Natural killer cell (primary cell): Measurements from ENCODE around the gene CEP128. TPM values are rescaled to one million over a fixed set of nuclear protein-coding genes. Genes with fewer than 3 reads are reported as not detected.

Experiments used
- ATAC-seq, 3 donors: fragments of 150-1000 bp in 2 of 3; fragments of 200-7000 bp in 1 of 3; cut with Tn5 transposase; 1 replicate in 1 of 3; 2 replicates in 2 of 3; pipeline ENCODE4 v1.10.0; 2021; ENCODE audit warnings: mild to moderate bottlenecking in 2 of 3, moderate library complexity in 2 of 3
- DNase-seq, 2 donors: peaks; one replicate each; pipeline versions ENCODE4 v3.0.0 to v3.0.0-alpha.2; 2013 to 2021; ENCODE audit warnings: mixed read lengths in 1 of 2
- H3K27ac ChIP-seq: one replicate; pipeline ENCODE4 v1.5.1; 2013; ENCODE audit warnings: mild to moderate bottlenecking, low read length
- H3K27me3 ChIP-seq: one replicate; pipeline ENCODE4 v1.6.1; 2013; ENCODE audit warnings: low read length; ENCODE audit not compliant: control insufficient read depth, insufficient read depth
- H3K36me3 ChIP-seq: one replicate; pipeline ENCODE4 v1.6.1; 2013; ENCODE audit warnings: low read length; ENCODE audit not compliant: control insufficient read depth, insufficient read depth
- H3K4me1 ChIP-seq: one replicate; pipeline ENCODE4 v1.6.1; 2013; ENCODE audit warnings: low read length; ENCODE audit not compliant: control insufficient read depth, insufficient read depth
- H3K4me3 ChIP-seq: one replicate; pipeline ENCODE4 v1.5.1; 2013; ENCODE audit warnings: low read length
- H3K9me3 ChIP-seq: one replicate; pipeline ENCODE4 v1.6.1; 2013; ENCODE audit warnings: low read length; ENCODE audit not compliant: control insufficient read depth, insufficient read depth
- H3K27ac Mint-ChIP-seq, 2 donors: one replicate each; pipeline ENCODE4 v1.8.0; 2022; ENCODE audit warnings: mild to moderate bottlenecking in 2 of 2, mixed read lengths in 2 of 2, moderate library complexity in 1 of 2
- H3K27me3 Mint-ChIP-seq, 2 donors: one replicate each; pipeline ENCODE4 v1.8.0; 2022; ENCODE audit warnings: low read depth in 2 of 2, mixed read lengths in 2 of 2
- H3K36me3 Mint-ChIP-seq: one replicate; pipeline ENCODE4 v1.8.0; 2022; ENCODE audit warnings: mixed read lengths
- H3K4me1 Mint-ChIP-seq, 2 donors: one replicate each; pipeline ENCODE4 v1.8.0; 2022; ENCODE audit warnings: mixed read lengths in 2 of 2
- H3K4me3 Mint-ChIP-seq: one replicate; pipeline ENCODE4 v1.8.0; 2022; ENCODE audit warnings: mild to moderate bottlenecking, moderate library complexity, mixed read lengths
- H3K9me3 Mint-ChIP-seq, 2 donors: one replicate each; pipeline ENCODE4 v1.8.0; 2022; ENCODE audit warnings: mixed read lengths in 2 of 2
- WGBS: methylation state at CpG from one replicate; pipeline ENCODE4 v1.1.7; 2013; ENCODE audit warnings: missing lambda C conversion rate; ENCODE audit not compliant: insufficient coverage; 5-methylcytosine and 5-hydroxymethylcytosine counted together
- intact Hi-C: fragments of 100-400 bp; cut with micrococcal nuclease; formaldehyde crosslinking; loops from one replicate; pipeline ENCODE4 v1.14.2; 2022
- total RNA-seq, 4 donors: library from RNA; stranded (reverse); fragments of 120-200 nt in 1 of 4; gene quantifications; one replicate each; pipeline versions ENCODE4 v1.2.3 to v1.2.4, GENCODE V29; 2013 to 2022
- TF ChIP-seq, protein P1 (sequence below): fragments of 200-600 bp; IDR thresholded peaks from one replicate; pipeline ENCODE4 v1.8.0; 2022; ENCODE audit warnings: antibody characterized with exemption

The CEP128 gene
- total RNA-seq, 3 donors from 2014 or later (not counting 1 experiment from before 2014, with no cell fraction given), result 14.4 to 16.7 (median 15.6) TPM

DNA sequence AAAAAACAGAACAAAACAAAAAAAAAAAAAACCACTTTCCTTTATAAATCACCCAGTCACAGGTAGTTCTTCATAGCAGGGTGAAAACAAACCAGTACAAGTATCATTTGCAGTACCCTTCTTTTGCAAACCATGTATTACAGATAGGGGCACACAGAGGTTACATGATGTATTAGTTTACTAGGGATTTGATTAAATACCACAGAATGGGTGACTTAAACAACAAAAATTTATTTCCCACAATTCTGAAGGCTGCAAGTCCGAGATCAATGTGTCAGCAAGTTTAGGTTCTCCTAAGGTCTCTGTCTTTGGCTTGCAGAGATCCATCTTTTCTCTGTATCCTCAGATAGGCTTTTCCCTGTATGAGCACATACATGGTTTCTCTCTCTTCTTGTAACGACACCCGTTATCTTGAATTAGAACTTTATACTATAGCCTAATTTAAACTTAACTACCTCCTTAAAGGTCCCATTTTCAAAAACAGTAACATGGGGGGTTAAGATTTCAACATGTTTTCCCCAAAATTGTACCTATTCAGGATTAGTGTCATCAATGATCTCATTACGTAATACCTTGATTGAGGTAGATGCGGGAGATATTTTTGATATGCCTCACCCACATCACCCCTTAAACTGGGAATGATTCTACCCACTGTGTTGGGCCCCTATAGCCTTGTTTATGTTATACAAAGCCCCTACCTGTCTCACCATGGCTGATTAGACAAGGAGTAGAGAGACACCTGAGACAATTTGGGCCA, 3.5 kb upstream of the CEP128 start:
- ATAC-seq, result no peak
- no peaks in the 10 kb centered on the region for H3K9me3 Mint-ChIP-seq
- Histone ChIP-seq H3K4me1 (peaks cover 13% of the 10 kb centered on the region), H3K27ac (no peak overlapping the region), H3K4me3 (no peak overlapping the region), H3K27me3 (no peaks in the 10 kb centered on the region), H3K9me3 (no peaks in the 10 kb centered on the region), H3K36me3 (no peaks in the 10 kb centered on the region)
- WGBS, result 94% methylated on average over 5 of the region's 5 CpGs
- H3K27me3 Mint-ChIP-seq, result peaks cover 16 to 23% of the 10 kb centered on the region in 2 donors
- TF ChIP-seq, protein P1, sequence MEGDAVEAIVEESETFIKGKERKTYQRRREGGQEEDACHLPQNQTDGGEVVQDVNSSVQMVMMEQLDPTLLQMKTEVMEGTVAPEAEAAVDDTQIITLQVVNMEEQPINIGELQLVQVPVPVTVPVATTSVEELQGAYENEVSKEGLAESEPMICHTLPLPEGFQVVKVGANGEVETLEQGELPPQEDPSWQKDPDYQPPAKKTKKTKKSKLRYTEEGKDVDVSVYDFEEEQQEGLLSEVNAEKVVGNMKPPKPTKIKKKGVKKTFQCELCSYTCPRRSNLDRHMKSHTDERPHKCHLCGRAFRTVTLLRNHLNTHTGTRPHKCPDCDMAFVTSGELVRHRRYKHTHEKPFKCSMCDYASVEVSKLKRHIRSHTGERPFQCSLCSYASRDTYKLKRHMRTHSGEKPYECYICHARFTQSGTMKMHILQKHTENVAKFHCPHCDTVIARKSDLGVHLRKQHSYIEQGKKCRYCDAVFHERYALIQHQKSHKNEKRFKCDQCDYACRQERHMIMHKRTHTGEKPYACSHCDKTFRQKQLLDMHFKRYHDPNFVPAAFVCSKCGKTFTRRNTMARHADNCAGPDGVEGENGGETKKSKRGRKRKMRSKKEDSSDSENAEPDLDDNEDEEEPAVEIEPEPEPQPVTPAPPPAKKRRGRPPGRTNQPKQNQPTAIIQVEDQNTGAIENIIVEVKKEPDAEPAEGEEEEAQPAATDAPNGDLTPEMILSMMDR, result no peak
- peaks cover 20 to 22% of the 10 kb centered on the region in 2 donors for H3K4me1 Mint-ChIP-seq
- no peak overlapping the region for H3K27ac Mint-ChIP-seq
- DNase-seq, result no peak
- intact Hi-C loops, result no loop called here
- H3K36me3 Mint-ChIP-seq, result no peaks in the 10 kb centered on the region
- H3K4me3 Mint-ChIP-seq, result no peak overlapping the region

DNA sequence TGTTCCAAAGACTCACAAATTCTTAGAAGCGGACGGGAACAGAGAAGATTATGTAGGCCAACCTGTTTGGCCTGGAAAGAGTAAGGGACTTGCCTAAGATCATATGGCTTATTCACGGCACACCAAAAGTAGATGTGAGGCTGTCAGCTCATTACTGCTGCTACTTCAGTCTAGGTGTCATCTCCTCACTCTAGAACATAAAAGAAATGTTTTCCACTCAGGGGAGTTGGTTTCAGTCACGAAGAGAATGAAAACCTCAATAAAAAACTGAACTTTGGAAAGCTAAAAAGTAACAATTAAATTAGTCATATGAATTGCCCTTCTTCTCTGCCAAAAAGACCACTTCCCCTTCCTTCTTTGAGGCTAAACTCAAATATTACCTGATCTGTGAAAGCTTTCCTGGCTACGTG, 658 bp upstream of the CEP128 start:
- DNase-seq, result peak in 1 of 2 donors; percentile 44
- H3K4me3 ChIP-seq, result peak overlapping the region; percentile 74
- peaks cover 13% of the 10 kb centered on the region for H3K4me1 ChIP-seq
- Mint-ChIP-seq H3K4me1 (peaks cover 20 to 22% of the 10 kb centered on the region in 2 donors), H3K4me3 (peak overlapping the region; percentile 80), H3K9me3 (no peaks in the 10 kb centered on the region), H3K27ac (peak overlapping the region; percentile 57 to 74), H3K27me3 (peaks cover 0 to 3% of the 10 kb centered on the region in 2 donors), H3K36me3 (no peaks in the 10 kb centered on the region)
- TF ChIP-seq, protein P1, result no peak
- no peaks in the 10 kb centered on the region for H3K36me3 ChIP-seq
- H3K27me3 ChIP-seq, result no peaks in the 10 kb centered on the region
- ATAC-seq, result peak in 2 of 3 donors; percentile 19 to 20
- H3K9me3 ChIP-seq, result no peaks in the 10 kb centered on the region
- intact Hi-C loops, result no loop called here
- 38% methylated on average over 5 of the region's 5 CpGs for WGBS
- H3K27ac ChIP-seq, result peak overlapping the region; percentile 46

DNA sequence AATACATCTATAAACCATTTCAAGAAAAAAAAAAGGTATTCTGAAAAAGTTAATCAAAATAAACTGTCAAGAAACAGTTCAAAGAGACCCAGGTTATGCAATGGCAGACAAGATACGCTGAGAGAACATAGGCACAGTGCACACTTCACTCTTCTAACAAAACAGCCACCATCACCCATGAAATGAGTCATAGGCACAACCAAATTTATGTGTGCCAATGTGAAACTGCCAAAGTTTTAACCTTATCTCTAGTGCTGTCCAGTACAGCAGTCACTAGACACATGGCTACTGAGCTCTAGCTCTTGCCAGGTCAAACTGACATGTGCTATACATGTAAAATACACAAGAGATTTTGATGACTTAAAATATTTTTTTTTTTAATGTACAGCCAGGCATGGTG, 1.4 kb downstream of the CEP128 start:
- Histone ChIP-seq H3K36me3 (no peaks in the 10 kb centered on the region), H3K4me3 (no peak overlapping the region), H3K27ac (no peak overlapping the region), H3K27me3 (no peaks in the 10 kb centered on the region), H3K4me1 (peaks cover 13% of the 10 kb centered on the region), H3K9me3 (no peaks in the 10 kb centered on the region)
- Mint-ChIP-seq H3K36me3 (no peaks in the 10 kb centered on the region), H3K4me1 (peaks cover 20 to 22% of the 10 kb centered on the region in 2 donors), H3K9me3 (no peaks in the 10 kb centered on the region), H3K27ac (no peak overlapping the region), H3K27me3 (no peaks in the 10 kb centered on the region), H3K4me3 (peak overlapping the region; percentile 17)
- TF ChIP-seq, protein P1, result no peak
- intact Hi-C loops, result no loop called here
- WGBS, result 58% methylated on average over 1 of the region's 1 CpG
- ATAC-seq (peak in 1 of 3 donors; percentile 27), DNase-seq (peak in 1 of 2 donors; percentile 30)
